SKM-1 (cell line): ENCODE measurements around the gene MACROD2.
"Not testable (repeated sequence)": the region's sequence is repeated elsewhere in the genome, so short reads cannot be mapped to it uniquely, and the experiment has no call there.

Experiments used
- DNase-seq: peaks from one replicate; lab custom pipeline; 2025; ENCODE audit not compliant: unreplicated experiment; lab: John Stamatoyannopoulos, UW

MACROD2 gene

GRCh38 chr20:16011056-16011455 is 2015.7 kb downstream of the MACROD2 start:
- DNase-seq, result no peak

- no peak for DNase-seq
Observed at GRCh38 chr20:16011519-16011918, 2016.2 kb downstream of the MACROD2 start.

DNA sequence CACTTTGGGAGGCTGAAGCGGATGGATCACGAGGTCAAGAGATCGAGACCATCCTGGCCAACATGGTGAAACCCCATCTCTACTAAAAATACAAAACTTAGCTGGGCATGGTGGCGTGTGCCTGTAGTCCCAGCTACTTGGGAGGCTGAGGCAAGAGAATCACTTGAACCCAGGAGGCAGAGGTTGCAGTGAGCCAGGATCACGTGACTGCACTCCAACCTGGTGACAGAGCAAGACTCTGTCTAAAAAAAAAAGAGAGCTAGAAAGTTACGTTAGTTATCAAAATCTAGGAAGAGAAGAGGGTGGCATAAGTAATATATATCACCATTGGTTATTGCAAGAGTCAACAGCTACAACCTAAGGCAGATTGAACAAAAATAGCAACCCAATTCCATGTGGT is 2017.6 kb downstream of the MACROD2 start:
- not testable (repeated sequence) for DNase-seq

DNA sequence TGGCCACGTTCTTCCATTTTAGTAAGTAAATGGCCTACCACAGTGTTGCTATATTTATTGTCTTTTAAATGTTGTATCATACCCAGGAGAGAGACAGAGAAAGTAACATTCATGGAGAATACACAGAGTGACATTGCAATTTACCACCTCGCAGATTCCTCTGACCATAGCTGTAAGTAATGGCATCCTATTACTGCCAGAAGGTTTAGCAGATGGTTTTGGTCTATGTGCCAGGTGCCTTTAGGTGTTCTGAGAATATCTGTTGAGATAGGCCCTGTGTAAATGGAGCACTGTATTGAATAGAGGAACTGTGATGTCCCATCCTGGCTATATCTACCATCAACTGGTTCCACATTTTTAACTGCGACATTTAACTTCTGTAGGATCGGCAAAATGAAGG is 2018.3 kb downstream of the MACROD2 start:
- no peak for DNase-seq

DNA sequence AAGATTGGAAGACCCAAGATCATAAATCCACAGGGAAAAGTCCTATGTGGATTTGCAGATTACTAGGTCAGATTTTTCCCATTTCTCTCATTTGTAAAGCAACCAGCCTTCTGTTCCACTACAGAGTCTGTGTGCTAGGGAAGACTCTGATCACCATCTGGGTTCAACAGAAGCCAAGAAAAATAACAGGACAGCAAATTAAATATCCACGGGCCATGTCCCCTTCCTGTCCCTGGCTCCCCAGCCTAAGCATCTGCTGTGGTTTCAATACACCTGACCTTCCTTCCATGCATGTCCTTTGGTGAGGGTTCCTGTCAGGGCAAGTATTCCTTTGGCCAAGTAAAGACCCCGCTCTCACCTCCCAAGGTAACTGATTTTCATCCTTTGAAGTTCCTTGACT is 2019.1 kb downstream of the MACROD2 start:
- no peak for DNase-seq

DNA sequence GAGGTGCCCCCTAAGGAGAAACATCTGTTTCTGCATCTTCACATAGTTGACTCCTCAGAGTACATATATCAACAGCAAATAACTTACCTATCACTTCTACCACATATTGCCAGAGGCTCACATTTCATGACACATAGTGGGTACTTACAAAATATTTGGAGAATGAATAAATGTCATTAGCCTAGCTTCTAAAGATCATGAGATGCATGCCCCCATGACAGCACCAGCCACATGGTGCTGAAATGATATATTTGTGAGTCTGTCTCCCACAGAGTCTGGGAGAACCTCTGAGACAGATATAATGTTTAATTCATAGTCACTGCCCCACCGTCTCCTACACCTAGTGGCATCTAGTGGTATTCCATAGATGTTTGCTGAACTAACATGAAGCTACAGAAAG is 2022.3 kb downstream of the MACROD2 start:
- no peak for DNase-seq

- no peak for DNase-seq
Observed at GRCh38 chr20:16018881-16019280, 2023.6 kb downstream of the MACROD2 start.

DNA sequence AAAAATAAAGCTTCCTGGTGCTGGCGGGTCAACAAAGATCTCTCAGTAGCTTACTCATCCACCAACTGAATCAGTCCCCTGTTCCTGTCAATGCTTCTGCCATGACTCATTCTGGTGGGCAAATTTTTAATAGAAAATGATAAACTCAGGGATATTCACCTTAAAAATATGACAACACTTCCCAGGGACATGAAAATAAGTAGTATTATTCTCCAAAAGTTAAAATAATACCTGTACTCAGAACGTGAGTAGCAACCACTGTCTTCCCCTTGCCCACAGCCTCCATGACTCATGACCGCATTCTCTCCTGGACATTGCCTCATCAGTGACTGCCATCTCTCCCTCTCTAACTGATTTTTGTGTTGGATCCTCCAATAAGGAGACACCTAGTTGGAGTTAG is 2025.7 kb downstream of the MACROD2 start:
- DNase-seq, result no peak

GRCh38 chr20:16025084-16025483 is 2029.8 kb downstream of the MACROD2 start:
- DNase-seq, result no peak

- no peak for DNase-seq
Observed at GRCh38 chr20:16027686-16028085, 2032.4 kb downstream of the MACROD2 start.

DNA sequence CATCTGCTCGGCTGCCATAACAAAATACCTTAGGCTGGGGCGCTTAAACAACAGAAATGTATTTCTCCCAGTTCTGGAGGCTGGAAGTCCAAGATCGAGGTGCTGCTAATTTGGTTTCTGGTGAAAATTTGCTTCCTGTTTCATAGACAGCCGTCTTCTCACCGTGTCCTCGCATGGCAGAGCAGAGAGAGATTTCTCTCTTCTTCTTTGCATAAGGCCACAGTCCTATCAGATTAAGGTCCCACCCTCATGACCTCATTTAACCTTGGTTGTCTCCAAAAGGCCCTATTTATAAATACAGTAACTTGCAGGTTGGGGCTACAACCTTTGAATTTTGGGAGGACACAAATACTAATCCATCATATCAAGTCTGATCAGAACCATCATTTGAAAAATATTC is 2033.6 kb downstream of the MACROD2 start:
- DNase-seq, result no peak

DNA sequence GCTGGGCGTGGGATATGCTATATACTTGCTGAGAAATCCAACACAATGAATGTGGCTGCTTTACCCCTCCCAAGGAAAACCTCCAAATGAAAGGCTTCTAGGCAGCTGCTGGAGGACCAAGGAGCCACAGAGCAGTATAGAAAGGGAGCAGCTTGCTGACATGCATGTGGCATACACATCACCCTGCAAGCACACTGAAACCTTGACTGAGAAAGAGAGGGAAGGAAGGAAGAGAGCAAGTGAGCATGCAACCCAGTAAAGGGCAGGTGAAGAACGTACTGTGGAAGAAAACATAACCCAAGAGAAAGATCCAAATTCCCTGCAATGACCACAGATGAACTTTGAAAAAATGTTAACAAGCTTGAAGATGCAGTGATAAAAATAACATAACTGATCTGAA is 2034.9 kb downstream of the MACROD2 start:
- no peak for DNase-seq

- DNase-seq, result no peak
Observed at GRCh38 chr20:16035576-16035975, 2040.3 kb downstream of the MACROD2 start.

DNA sequence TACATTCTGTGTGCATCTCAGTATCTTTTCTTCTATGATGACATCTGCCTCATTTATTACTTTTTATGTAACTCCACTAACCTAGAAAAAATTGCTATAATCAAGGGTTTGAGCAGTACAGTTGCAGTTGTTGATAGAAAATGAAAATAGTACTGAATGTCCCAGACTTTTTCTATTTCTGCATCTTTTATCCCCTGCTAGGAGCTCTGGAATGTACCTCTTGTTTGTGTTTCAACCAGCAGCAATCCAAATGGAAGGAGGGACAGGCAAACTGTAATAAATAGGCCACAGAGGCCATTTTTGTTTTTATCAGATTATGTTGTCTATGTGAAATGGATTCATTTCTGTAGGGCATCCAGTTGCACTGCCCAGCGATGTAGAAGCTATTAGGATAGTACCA is 2041.0 kb downstream of the MACROD2 start:
- DNase-seq, result no peak

- no peak for DNase-seq
Observed at GRCh38 chr20:16040742-16041141, 2045.4 kb downstream of the MACROD2 start.

DNA sequence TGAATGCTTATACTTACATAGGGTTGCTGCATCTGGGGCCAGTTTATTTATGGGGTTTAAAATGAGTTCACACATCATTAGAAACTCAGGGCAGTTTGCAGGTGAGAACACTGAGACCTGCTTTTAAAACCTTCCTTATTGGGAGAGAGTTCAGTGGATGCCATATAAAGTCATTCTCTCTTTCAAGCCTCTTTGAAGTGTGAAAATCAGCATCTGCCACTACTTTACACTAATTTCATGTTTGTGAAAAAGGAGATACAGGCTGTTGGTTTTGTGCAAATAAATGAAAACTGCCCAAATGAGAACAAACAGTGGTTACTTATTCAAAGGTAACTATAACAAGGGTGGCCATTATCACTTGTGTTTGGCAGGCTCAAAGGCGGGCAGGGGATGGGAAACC is 2047.4 kb downstream of the MACROD2 start:
- DNase-seq, result no peak

GRCh38 chr20:16043931-16044330 is 2048.6 kb downstream of the MACROD2 start:
- no peak for DNase-seq

DNA sequence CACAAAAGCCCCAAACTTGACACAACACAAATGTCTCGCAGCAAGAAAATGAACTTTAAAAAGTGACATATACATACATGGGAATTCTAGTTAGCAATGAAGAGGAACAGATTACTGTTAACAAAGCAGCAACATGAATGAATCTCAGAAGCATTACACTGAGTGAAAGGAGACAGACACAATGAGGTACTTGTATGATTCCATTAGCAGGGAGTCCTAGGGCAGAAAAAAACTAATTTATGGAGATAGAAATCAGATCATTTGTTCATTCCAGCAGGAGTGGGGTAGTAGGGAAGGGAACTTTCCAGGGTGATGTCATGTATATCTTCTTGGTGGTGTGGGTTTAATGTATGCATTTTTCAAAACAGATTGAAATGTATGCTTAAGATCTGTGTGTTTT is 2053.6 kb downstream of the MACROD2 start:
- DNase-seq, result no peak

DNA sequence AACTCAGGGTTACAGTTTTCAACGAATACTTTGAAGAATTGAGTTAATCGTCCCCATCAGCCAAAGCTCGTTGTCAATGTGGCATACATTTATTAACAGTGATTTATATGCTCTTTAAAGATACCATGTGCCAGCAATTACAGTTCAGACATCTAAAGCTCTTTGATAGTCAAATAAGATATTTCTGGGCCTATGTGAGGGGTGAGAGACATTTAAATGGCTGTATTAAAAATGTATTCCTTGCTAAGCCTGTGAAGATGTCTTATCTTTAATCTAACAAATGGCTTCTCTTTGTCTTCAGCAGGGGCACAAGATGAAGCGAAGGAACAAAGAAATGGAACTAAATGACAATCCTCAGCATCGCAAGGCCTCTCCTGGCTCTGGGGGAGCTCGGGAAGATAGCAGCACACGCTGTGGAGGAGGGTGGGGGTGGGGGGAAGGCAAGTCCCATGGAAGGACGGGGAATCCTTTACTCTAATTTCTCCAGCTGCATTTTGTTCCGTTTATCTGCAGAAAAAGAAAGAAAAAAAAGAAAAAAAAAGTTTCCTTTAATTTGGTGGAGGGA is 2054.3 kb downstream of the MACROD2 start:
- DNase-seq, result no peak

DNA sequence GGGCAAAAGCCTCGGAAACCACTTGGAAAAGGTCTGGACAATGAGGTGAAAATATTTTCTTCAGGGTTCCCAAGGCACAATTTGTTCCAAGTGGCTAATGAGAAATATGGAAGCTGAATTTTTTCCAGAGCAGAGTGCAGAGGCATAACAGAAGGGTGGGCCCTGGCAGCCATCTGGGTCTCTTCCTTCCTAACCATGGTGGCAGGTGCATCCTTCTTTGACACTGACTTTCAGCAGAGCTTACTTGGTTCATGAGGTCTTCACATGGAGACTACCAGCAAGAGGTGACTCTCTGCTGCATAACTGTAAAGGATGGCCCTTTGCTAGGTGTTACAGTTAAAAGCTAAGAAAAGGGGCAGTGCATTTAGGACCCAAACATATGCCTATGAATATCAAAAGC is 2055.1 kb downstream of the MACROD2 start:
- DNase-seq, result no peak

DNA sequence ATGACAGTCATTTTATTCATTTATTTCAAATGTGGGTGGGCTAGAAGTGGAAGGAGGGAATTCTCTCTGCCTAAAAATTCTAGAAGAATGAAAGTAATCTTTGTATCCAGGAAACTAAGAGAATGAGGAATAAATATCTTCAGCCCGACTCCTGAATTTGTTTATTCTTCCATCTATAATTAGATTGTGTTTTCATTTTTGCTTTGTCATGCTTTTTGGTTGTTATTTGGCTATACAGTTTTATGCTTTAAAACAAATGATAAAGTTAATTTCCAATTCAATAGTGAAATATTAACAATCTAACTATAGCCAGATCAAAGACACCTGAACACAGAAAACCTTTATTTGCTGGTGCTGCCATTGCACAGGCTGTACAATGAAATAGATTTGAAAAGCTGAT is 2056.7 kb downstream of the MACROD2 start:
- DNase-seq, result no peak

DNA sequence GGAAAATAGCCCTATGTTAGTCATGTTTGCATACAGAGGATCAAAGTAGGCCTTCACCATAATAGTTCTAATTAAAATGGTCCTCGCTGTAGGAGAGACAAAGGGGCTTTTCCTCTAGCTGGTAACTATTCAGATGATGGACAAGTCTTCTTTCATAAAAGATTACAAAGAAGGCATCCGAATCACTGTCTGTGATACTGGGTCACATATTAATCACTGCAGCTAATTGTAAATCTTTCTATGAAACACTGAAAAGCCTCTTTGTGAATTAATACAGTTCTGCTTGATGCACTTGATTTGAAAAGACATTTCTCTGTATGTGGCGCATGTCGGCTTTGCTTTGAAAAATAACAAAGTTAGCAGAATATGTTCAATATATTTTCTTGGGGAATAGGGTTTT is 2057.1 kb downstream of the MACROD2 start:
- no peak for DNase-seq

DNA sequence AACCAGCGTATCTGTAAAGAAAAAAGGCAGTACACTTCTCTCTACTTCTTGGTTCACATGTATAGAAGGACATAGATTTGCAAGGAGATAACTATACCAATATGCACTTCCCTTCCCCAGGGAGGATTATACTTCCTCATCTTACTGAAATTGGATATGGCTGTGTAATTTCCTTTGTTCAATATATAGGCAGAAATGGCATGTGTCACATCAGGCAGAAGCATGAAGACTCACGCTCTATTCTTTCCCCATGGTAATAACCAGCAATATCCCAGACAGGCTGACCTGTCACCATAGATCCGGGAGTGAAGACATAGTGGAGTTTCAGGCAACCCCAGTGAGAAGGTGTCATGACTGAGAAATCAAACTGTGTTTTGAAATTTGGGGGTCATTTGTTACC is 2059.7 kb downstream of the MACROD2 start:
- no peak for DNase-seq

GRCh38 chr20:16057651-16058050 is 2062.3 kb downstream of the MACROD2 start:
- DNase-seq, result no peak
